GM18498 (cell line): ENCODE results near the gene LYRM4.
"Not testable (repeated sequence)": the region's sequence is repeated elsewhere in the genome, so short reads cannot be mapped to it uniquely, and the experiment has no call there.

ENCODE experiments used
- ATAC-seq: cut with Tn5 transposase; IDR thresholded peaks from one replicate; pipeline ENCODE4 v1.9.1; 2021; ENCODE audit warnings: mild to moderate bottlenecking, moderate library complexity; ENCODE audit not compliant: unreplicated experiment

Gene LYRM4

GRCh38 chr6:5084781-5085647, 175.7 kb downstream of the LYRM4 start, which contains the start of gene PPP1R3G:
Gene PPP1R3G (plus strand): TSS chr6:5085341. CDS start chr6:5085486, 145 bp downstream.
- peak; percentile 58 for ATAC-seq

GRCh38 chr6:5084360-5084780, 176.4 kb downstream of the LYRM4 start:
- ATAC-seq = peak; percentile 30

GRCh38 chr6:5083813-5084359, 176.9 kb downstream of the LYRM4 start:
- ATAC-seq = no peak

GRCh38 chr6:5083307-5083583, 177.5 kb downstream of the LYRM4 start:
- ATAC-seq = no peak

- no peak for ATAC-seq
Measured at GRCh38 chr6:5082487-5083306, 178.1 kb downstream of the LYRM4 start.

- no peak for ATAC-seq
Measured at GRCh38 chr6:5081955-5082354, 178.8 kb downstream of the LYRM4 start.

GRCh38 chr6:5081182-5081581, 179.6 kb downstream of the LYRM4 start:
- no peak for ATAC-seq

- ATAC-seq = no peak
Measured at GRCh38 chr6:5080574-5080973, 180.2 kb downstream of the LYRM4 start.

GRCh38 chr6:5079692-5080091, 181.1 kb downstream of the LYRM4 start:
- ATAC-seq = no peak

GRCh38 chr6:5078121-5078669, 182.6 kb downstream of the LYRM4 start:
- ATAC-seq = peak; percentile 73

GRCh38 chr6:5076931-5077330, 183.8 kb downstream of the LYRM4 start:
- ATAC-seq = no peak

GRCh38 chr6:5073992-5074391, 186.8 kb downstream of the LYRM4 start:
- ATAC-seq = no peak

- peak; percentile 57 for ATAC-seq
Measured at GRCh38 chr6:5072440-5072839, 188.3 kb downstream of the LYRM4 start.

- ATAC-seq = no peak
Measured at GRCh38 chr6:5071216-5071615, 189.5 kb downstream of the LYRM4 start.

GRCh38 chr6:5068153-5068751, 192.5 kb downstream of the LYRM4 start:
- ATAC-seq = no peak

GRCh38 chr6:5067305-5067704, 193.4 kb downstream of the LYRM4 start:
- ATAC-seq = no peak

- no peak for ATAC-seq
Measured at GRCh38 chr6:5066456-5067093, 194.2 kb downstream of the LYRM4 start.

GRCh38 chr6:5063617-5064016, 197.1 kb downstream of the LYRM4 start:
- no peak for ATAC-seq

GRCh38 chr6:5061152-5061551, 199.6 kb downstream of the LYRM4 start:
- ATAC-seq = no peak

- ATAC-seq = not testable (repeated sequence)
Measured at GRCh38 chr6:5060439-5060838, 200.3 kb downstream of the LYRM4 start.
